ELR (cell line): ENCODE data around the gene MRPL2.

Experiments
- DNase-seq: peaks from one replicate; pipeline ENCODE4 v3.0.0-alpha.2; 2015; ENCODE audit warnings: low read depth

The MRPL2 gene

GRCh38 chr6:43082806-43083655 is 23.8 kb upstream of the MRPL2 start:
- DNase-seq, result no peak

- peak; percentile 63 for DNase-seq
Measured at GRCh38 chr6:43081922-43082321, 22.7 kb upstream of the MRPL2 start.

GRCh38 chr6:43081043-43081442 is 21.8 kb upstream of the MRPL2 start:
- DNase-seq, result no peak

GRCh38 chr6:43078691-43079090 is 19.5 kb upstream of the MRPL2 start:
- peak; percentile 26 for DNase-seq

GRCh38 chr6:43077981-43078511 is 18.8 kb upstream of the MRPL2 start:
- DNase-seq, result peak; percentile 23

GRCh38 chr6:43077333-43077809 is 18.1 kb upstream of the MRPL2 start:
- DNase-seq, result no peak

- DNase-seq, result peak; percentile 69
Measured at GRCh38 chr6:43076464-43077332, 17.5 kb upstream of the MRPL2 start.

- peak; percentile 60 for DNase-seq
Measured at GRCh38 chr6:43075670-43076463, 16.6 kb upstream of the MRPL2 start, which contains the start of gene PTK7. PTK7 (plus strand) TSS chr6:43076314; CDS start chr6:43076489, 175 bp downstream.

- no peak for DNase-seq
Measured at GRCh38 chr6:43074847-43075669, 15.8 kb upstream of the MRPL2 start.

GRCh38 chr6:43070028-43070632 is 10.9 kb upstream of the MRPL2 start:
- peak; percentile 77 for DNase-seq

- DNase-seq, result no peak
Measured at GRCh38 chr6:43062818-43063217, 3.6 kb upstream of the MRPL2 start.

GRCh38 chr6:43061861-43062260 is 2.6 kb upstream of the MRPL2 start:
- DNase-seq, result peak; percentile 30

- DNase-seq, result no peak
Measured at GRCh38 chr6:43060755-43061633, 1.8 kb upstream of the MRPL2 start.

- no peak for DNase-seq
Measured at GRCh38 chr6:43060034-43060754, 960 bp upstream of the MRPL2 start.

GRCh38 chr6:43058531-43058930 is 703 bp downstream of the MRPL2 start:
- peak; percentile 51 for DNase-seq

GRCh38 chr6:43055966-43056365 is 3.3 kb downstream of the MRPL2 start:
- DNase-seq, result no peak

- no peak for DNase-seq
Measured at GRCh38 chr6:43054206-43054943, 4.9 kb downstream of the MRPL2 start.
